CMK (cell line): ENCODE data around the gene STRA6.

Experiments
- DNase-seq: peaks from one replicate; pipeline ENCODE4 v3.0.0-alpha.2; 2010; ENCODE audit warnings: low read depth

Gene STRA6

DNA sequence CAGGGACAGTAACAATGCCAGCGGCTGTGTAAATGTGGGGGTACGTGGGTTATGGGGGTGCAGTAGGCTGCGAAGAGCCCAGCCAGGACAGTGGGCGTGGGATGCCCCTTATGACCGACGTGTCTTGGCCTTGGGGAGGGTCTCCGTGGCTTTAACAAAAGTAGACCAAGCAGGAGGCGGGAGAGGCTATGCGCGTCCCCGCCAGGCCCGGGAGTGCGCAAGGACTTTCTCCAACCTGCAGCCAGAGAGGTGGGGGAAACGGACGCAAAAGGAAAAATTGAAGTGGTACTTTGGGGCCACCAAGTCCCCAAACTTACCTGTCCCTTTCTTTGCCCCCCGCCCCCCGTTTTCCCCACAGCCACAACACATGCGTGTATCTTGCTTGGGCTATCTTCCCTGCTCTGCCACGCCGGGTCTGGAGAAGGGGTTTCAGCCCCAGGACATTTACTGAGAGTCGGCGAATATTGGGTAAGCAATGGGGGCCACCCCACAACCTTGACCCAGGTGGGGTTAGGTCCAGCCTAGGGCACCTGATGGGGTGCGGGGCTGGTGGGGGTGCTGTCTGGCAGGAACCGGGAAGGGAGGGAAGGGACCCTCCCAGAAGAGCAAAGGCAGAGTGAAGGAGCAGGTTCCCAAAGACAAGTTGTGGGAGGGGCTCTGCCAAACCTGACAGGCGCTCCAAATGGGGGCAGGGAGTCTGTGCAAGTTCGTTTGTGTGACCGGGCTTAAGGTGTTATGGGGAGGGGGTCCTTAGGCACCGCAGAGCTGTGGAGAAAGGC lies 71.5 kb downstream of the STRA6 start:
- no peak for DNase-seq

DNA sequence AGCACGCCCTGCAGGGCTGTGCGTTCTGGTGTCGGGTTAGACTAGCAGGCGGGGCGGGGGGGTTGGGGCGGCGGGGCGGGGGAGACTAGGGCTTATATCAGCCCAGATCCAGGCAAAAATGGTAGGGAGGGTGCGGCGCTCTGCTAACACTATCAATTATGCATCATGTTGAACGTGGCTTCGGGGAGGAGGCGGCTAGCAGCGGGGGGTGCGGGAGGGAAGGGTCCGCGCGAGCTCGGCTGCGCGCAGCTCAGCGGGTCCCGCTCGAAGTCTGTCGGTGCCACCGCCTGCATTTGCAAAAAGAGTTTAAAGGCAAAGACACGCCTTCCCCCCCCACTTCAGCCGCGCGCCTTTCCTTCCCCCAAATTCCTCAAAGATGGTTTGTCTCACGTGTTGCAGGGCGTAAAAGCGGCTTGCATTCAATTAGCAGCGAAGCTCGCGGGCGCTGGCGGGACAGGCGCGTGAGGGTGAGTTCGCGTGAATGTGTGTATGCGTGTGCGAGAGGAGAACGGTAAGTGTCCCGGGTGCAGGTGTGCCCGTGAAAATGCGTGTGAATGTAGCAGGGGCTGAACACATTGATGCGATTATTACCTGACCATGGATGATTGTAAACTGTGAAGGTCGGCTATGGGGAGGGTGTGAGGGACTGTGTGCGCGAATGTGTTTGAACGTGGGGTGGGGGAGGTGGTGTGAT lies 72.3 kb downstream of the STRA6 start, which contains the start of gene ISLR2:
Gene ISLR2, plus strand, starts transcription at position 432 of the 694 bp plus-strand sequence. CDS start 2,169 bp downstream, outside the sequence.
- DNase-seq, result no peak

- DNase-seq, result no peak
Observed at GRCh38 chr15:74129586-74130154, 72.9 kb downstream of the STRA6 start.
